ENCODE measurements around the gene KCTD20.

DNA sequence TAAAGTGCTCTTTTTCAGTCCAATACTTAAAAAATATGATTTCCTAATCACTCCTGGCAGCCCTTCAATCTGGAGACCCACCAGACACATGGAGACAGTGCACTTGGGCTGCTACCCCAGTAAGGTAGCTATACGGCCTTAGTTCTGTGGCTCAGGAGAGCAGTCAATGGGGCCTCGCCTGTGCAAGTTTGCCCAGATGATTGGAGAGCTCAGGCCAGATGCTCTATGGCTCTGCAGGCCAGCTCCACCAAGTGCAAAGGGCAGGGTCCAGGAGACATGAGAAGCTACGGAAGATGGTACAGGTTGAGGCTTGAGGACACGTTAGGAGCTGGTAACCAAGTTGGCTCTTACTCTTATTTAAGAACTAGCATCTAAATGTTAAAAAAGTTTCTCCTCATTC, 73.8 kb downstream of the KCTD20 start:
- TF ChIP-seq, protein P1, sequence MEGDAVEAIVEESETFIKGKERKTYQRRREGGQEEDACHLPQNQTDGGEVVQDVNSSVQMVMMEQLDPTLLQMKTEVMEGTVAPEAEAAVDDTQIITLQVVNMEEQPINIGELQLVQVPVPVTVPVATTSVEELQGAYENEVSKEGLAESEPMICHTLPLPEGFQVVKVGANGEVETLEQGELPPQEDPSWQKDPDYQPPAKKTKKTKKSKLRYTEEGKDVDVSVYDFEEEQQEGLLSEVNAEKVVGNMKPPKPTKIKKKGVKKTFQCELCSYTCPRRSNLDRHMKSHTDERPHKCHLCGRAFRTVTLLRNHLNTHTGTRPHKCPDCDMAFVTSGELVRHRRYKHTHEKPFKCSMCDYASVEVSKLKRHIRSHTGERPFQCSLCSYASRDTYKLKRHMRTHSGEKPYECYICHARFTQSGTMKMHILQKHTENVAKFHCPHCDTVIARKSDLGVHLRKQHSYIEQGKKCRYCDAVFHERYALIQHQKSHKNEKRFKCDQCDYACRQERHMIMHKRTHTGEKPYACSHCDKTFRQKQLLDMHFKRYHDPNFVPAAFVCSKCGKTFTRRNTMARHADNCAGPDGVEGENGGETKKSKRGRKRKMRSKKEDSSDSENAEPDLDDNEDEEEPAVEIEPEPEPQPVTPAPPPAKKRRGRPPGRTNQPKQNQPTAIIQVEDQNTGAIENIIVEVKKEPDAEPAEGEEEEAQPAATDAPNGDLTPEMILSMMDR (IDR thresholded peaks at IDR 0.05; ENCODE audit: insufficient read depth, low read length, poor library complexity, severe bottlenecking): no peak
- no peak for TF ChIP-seq EZH2phosphoT487 (conservative IDR thresholded peaks at IDR 0.05; ENCODE audit: low read length)

Measured in SU-DHL-6 (cell line).